GM12873 (cell line): ENCODE data around the gene SSUH2.

Source experiments
- TF ChIP-seq, protein P1 (sequence below): IDR thresholded peaks from 2 replicates; pipeline ENCODE4 v1.5.1; 2012; ENCODE audit warnings: low read depth, mild to moderate bottlenecking, moderate library complexity, low read length, control low read depth; ENCODE audit not compliant: insufficient read depth; ENCODE audit errors: missing control alignments

Gene SSUH2

DNA sequence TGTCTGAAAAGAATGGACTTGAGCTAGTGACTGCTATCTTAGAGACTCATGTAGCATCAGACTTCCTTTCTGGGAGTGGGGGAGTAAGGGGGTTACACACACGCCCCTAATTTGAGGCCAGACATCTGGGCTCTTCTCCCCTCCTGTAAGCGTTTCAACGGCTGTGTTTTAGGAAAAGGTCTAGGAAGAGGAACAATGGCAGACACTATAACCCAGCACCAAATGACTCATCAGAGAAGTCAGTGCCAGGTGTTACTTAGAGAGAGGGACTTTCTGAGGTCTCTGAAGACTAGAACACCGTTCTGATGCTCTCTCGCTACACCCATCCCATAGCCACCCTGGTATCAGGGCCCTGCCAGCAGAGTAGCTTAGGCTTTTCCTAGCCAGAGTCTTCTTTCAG, 65.5 kb downstream of the SSUH2 start:
- TF ChIP-seq, protein P1, sequence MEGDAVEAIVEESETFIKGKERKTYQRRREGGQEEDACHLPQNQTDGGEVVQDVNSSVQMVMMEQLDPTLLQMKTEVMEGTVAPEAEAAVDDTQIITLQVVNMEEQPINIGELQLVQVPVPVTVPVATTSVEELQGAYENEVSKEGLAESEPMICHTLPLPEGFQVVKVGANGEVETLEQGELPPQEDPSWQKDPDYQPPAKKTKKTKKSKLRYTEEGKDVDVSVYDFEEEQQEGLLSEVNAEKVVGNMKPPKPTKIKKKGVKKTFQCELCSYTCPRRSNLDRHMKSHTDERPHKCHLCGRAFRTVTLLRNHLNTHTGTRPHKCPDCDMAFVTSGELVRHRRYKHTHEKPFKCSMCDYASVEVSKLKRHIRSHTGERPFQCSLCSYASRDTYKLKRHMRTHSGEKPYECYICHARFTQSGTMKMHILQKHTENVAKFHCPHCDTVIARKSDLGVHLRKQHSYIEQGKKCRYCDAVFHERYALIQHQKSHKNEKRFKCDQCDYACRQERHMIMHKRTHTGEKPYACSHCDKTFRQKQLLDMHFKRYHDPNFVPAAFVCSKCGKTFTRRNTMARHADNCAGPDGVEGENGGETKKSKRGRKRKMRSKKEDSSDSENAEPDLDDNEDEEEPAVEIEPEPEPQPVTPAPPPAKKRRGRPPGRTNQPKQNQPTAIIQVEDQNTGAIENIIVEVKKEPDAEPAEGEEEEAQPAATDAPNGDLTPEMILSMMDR: no peak

DNA sequence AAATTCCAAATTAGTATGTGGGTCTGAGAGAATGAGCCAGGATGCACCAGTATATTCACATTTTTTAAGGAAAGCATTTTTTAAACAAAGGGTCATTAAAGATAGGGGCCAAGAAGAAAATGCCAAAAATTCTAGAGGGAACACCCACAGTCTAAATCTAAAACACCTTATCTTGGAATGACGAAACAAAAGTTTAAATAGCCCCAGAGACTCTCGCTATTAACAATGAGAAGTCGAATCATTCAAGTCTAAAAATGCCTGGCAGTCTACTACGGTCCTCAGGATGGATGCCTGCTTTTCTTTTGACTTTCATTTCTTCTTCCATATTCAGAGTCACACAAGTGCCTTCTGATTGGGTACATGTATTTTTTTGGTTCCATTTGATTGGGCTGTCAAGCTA, 66.3 kb downstream of the SSUH2 start:
- TF ChIP-seq, protein P1: no peak

DNA sequence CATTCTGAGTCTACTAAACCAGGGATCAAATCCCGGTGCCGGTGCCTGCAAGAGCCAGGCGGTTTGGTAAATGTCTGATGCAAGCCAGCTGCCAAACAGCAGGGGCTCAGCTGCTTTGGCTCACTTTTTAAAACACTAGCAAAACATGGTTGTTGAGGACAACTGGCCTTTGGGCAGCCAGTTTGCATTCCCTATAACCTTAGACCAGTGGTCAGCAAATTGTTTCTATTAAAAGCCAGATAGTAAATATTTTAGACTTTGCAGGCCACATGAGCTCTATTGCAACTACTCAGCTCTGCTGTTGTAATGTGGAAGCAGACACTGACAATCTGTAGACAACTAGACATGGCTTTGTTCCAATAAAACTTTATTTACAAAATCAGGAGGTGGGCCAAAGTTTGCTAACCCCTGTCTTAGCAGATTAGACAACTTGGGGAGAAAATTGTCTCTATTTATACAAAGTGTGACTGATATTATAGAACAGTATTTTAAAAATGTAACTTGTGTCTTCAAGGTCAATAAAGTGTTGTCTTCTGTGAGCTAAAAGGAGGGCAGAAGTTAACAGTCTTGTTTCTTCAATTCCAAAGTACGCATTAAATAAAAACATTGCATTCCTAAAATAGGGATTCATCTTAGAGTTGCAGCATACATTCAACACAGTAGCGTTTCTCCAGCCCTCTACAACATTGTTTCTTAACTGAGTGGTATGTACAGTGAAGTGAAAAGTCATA, 67.6 kb downstream of the SSUH2 start:
- TF ChIP-seq, protein P1: no peak

DNA sequence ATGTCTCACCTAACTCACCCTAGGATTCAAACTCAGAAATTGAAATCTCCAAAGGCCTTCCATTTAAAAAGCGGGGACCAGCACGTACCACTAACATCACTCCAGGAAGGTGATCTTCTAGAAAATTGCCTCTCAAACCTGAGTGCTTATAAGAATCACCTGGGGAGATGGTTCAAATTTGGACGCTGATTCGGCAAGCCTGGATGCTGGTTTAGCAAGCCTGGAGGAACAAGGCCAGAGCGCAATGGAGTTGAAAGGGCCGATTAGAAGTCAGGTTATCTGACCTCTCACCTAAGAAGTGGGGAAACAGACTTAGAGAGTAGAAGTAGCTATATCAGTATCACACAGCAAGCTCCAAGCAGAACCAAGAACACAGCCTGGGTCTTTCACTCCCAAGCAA, 68.2 kb downstream of the SSUH2 start:
- TF ChIP-seq, protein P1: no peak

DNA sequence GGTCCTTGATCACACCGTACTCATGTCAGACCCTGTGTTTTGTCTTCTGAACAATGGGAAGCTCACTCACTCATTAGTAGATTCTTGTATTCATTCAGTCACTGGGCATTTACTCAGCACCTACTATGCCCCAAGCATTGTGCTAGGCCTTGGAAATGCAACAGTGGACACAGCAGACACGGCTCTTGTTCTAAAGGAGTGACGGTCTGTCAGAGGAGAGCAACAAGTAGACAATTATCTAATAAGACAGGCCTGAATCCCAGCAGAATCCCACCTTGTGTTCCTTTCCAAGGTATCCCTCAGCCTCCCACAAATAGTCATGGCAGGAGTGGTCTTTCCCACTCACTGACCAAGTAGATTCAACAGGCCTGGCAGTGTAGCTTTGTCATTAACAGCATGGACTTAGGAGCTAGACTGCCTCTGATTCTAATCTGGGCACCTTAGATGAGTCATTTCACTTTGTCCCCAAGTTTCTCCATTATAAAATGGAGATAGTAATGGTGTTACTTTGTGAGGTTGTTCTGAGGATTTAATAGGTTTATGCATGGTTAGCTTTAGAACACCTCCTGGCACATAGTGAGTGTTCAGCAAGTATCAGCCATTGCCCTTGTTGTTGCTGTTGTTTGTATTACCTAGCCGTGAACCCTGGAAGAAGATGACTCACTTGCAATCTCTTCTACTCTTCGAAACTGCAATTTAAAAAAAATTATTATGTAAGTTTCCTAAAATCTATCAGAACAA, 69.1 kb downstream of the SSUH2 start:
- TF ChIP-seq, protein P1: no peak

DNA sequence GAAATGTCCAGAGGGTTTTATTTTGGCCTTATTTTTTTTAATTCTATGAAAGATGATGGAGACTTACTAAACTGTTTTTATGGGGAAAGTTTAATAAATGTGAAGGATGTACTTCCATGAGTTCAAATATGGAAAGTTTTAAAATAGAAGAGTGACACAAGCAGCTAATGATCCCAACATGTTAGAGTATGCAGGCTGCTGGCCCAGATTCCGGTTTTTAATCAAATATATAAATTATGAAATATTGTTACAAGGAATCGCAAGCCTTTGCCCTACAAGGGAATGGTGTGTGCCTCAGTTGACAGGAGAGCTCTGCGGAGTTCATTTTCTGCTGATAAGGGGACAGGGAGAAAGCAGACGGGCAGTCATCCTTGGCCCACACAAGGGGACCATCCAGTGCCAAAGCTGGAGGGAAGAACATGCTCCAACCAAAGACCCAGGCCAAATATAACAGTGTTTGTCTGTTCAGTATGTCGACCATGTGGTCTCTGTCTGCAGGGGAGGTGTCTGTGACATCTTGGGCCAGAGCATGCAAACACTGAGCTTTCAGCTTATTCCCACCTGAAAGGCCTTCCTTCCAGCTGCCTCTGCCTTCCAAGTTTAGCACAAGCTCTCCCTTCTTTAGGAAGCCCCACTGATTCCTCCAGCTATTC, 69.8 kb downstream of the SSUH2 start:
- TF ChIP-seq, protein P1: no peak

DNA sequence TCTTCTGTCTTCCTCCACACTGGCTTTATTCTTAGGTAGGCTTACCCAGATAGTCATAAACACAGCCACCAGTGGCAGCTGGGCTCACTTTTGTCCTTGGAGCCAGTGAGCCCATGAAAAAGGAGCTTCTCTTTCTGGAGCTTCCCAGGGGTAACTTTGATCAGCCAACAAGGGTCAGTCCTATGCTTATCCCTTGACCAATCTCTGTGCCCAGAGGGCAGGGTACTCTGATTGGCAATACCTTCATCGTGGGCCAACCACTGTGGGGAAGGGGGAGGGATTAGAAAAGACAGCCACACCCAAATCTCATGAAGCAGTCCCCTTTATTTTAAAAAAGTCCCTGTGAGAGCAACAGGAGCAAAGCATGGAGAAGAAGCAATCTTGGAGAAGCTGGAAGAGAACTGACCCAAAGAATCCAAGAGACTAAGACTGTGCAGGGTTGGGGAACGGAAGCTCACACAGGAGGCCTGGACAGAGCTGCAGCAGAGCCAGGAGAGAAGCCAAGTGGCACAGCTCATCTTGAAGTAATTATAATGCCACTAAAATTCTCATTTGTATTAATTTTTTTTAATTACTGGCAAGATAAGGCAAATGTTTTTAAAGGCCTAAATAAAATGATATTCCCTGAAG, 70.4 kb downstream of the SSUH2 start:
- TF ChIP-seq, protein P1: no peak
